ENCODE data around the gene GLRB. TPM values are rescaled to one million over a fixed set of nuclear protein-coding genes. Genes with fewer than 3 reads are reported as not detected.

GLRB gene
- total and polyA plus RNA-seq, 2 donors (not counting 1 experiment from before 2014, with no cell fraction given) = not detected

GRCh38 chr4:157221426-157221894 lies 145.5 kb downstream of the GLRB start:
- CTCF ChIA-PET = no interaction called here
- no peak overlapping the region for H3K27ac ChIP-seq (ENCODE audit: low read length in 2 of 2)
- peaks cover 0 to 22% (median 0%) of the 10 kb centered on the region in 3 donors for H3K9me3 ChIP-seq (ENCODE audit: control extremely low read depth in 1 of 3, control insufficient read depth in 2 of 3, insufficient read depth in 1 of 3, low read length in 2 of 3)
- no peak overlapping the region for H3K4me3 ChIP-seq (ENCODE audit: control extremely low read depth in 1 of 5, extremely low read depth in 1 of 5, insufficient read depth in 1 of 5, low read depth in 2 of 5, low read length in 4 of 5)
- TF ChIP-seq EZH2 (IDR thresholded peaks at IDR 0.05; ENCODE audit: borderline replicate concordance, insufficient read depth, low read depth, low read length, poor library complexity, severe bottlenecking) (no peak), CTCF (IDR thresholded peaks at IDR 0.05) (no peak)
- Mint-ChIP-seq H3K9me3 (ENCODE audit: insufficient read depth) (peaks cover 2% of the 10 kb centered on the region), H3K4me3 (no peak overlapping the region), H3K27ac (no peak overlapping the region), H3K4me1 (no peaks in the 10 kb centered on the region), H3K27me3 (peaks cover 34% of the 10 kb centered on the region)
- WGBS (ENCODE audit: insufficient coverage) = 25% methylated on average over 20 of the region's 24 CpGs
- H2AFZ ChIP-seq (ENCODE audit: insufficient read depth, low read depth, low read length, poor library complexity, severe bottlenecking) = no peak overlapping the region
- POLR2A ChIA-PET = no interaction called here
- no peaks in the 10 kb centered on the region for H3K36me3 ChIP-seq (replicated peaks in 1 of 2; ENCODE audit: control extremely low read depth in 1 of 2, control insufficient read depth in 1 of 2, extremely low read depth in 1 of 2, insufficient read depth in 2 of 2, low read length in 1 of 2)
- no peaks in the 10 kb centered on the region for H4K20me1 ChIP-seq (ENCODE audit: control insufficient read depth, insufficient read depth, low read length, poor library complexity, severe bottlenecking)
- H3K79me2 ChIP-seq (ENCODE audit: control insufficient read depth, insufficient read depth, low read length) = no peaks in the 10 kb centered on the region
- no peak overlapping the region for H3K9ac ChIP-seq (ENCODE audit: low read length)
- no peak overlapping the region for H3K4me2 ChIP-seq (replicated peaks; ENCODE audit: low read depth, low read length, poor library complexity, severe bottlenecking)
- ATAC-seq (ENCODE audit: low read depth) (no peak), DNase-seq (no peak)
- intact Hi-C loops (cut with micrococcal nuclease) = no loop called here
- no peaks in the 10 kb centered on the region for H3K4me1 ChIP-seq (ENCODE audit: control insufficient read depth in 2 of 2, insufficient read depth in 2 of 2, low read length in 2 of 2)
- peaks cover 0 to 17% (median 3%) of the 10 kb centered on the region in 4 experiments for H3K27me3 ChIP-seq (replicated peaks in 1 of 4; ENCODE audit: control extremely low read depth in 1 of 4, control insufficient read depth in 3 of 4, insufficient read depth in 4 of 4, low read length in 3 of 4)

Small RNAs within 50 kb of the gene (small RNA-seq; reads per million reads assigned to genes)
- not detected for gene RF00019 (ENCODE audit: insufficient read length, low read depth, low replicate concordance)
- gene RNU6-582P (ENCODE audit: insufficient read length, low read depth, low replicate concordance) = not detected

Other genes with a start within 250 kb of the GLRB start
- 0.10 TPM in 1 of 2 replicates, not detected in the other for gene PDGFC, start 104.4 kb upstream of the GLRB start, total RNA-seq
- not detected in 2 replicates for gene PDGFC, start 104.4 kb upstream of the GLRB start, polyA plus RNA-seq
- gene GRIA2, start 144.6 kb downstream of the GLRB start, total RNA-seq = not detected in 2 replicates
- gene GRIA2, start 144.6 kb downstream of the GLRB start, polyA plus RNA-seq = not detected in 2 replicates